ENCODE measurements around the gene ACY1. TPM values are rescaled to one million over a fixed set of nuclear protein-coding genes. Genes with fewer than 3 reads are reported as not detected.
A peak's percentile ranks its signal among the peaks of the same experiment; 100 is the strongest.

ACY1 gene
- polyA plus RNA-seq, 10 donors, result 8.9 to 15.1 (median 13.2) TPM

DNA sequence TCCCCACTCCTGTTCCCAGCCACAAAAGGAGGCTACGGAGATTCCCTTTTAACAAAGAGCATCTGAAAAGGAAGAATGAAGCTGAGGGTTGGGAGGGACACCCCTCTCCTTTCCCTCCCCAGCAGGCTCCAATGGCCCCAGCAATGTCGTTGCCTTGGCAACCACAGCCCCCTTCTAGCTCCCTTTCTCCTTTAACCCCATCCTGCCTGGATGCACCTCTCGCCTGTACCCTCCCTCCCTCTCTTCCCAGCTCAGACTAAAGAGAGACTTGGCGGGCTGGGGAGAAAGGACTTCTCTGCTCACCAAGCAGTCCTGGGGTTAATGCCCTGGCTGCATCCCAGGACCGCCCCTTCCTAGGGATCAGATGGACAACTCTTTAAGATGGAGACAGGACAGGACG is 19.4 kb downstream of the ACY1 start:
- no peak for DNase-seq

GRCh38 chr3:52004163-52004787 is 20.9 kb downstream of the ACY1 start:
- DNase-seq, result peak; percentile 47 to 89 (median 77)

- DNase-seq, result no peak
Observed at GRCh38 chr3:52004906-52005395, 21.6 kb downstream of the ACY1 start.

GRCh38 chr3:52005571-52005986 is 22.2 kb downstream of the ACY1 start:
- DNase-seq, result peak; percentile 53 to 81 (median 56)

GRCh38 chr3:52006017-52006819 is 22.9 kb downstream of the ACY1 start:
- DNase-seq, result no peak

DNA sequence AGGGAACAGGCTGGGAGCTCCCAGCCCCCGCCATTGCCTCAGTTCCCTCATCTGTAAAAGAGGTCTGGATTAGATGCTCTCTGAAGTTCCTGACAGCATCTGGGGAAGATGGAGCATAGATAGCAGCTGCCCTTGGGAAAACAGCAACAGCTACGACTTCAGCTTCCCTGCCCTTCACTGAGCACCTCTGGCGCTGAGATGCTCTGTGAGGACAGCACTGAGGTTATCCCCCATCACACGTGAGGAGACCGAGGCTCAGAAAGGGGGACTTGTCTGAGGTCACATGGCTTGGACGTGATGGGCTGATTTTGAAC is 23.4 kb downstream of the ACY1 start:
- no peak for DNase-seq

GRCh38 chr3:52007291-52007690 is 24.0 kb downstream of the ACY1 start:
- DNase-seq, result no peak

- no peak for DNase-seq
Observed at GRCh38 chr3:52010431-52010830, 27.1 kb downstream of the ACY1 start.

DNA sequence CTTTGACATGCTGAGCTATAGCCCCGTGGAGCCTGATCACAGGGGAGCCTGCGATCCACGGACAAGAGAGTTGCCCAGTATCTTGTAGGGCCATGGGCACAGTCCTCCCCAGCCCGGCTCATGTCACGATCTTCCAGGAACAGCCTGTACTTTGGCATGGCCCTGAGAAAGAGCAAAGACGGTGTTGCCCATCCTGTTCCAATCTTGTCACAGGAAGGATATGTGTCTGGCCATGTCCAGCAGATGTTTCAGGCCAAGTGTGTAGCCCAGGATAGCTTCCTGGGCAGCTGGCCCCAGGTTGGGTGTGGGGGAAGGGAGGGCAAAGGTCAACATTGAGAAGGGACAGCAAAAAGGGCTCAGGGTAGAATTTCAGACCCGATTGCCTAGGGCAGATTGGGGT is 29.4 kb downstream of the ACY1 start:
- no peak for DNase-seq

DNA sequence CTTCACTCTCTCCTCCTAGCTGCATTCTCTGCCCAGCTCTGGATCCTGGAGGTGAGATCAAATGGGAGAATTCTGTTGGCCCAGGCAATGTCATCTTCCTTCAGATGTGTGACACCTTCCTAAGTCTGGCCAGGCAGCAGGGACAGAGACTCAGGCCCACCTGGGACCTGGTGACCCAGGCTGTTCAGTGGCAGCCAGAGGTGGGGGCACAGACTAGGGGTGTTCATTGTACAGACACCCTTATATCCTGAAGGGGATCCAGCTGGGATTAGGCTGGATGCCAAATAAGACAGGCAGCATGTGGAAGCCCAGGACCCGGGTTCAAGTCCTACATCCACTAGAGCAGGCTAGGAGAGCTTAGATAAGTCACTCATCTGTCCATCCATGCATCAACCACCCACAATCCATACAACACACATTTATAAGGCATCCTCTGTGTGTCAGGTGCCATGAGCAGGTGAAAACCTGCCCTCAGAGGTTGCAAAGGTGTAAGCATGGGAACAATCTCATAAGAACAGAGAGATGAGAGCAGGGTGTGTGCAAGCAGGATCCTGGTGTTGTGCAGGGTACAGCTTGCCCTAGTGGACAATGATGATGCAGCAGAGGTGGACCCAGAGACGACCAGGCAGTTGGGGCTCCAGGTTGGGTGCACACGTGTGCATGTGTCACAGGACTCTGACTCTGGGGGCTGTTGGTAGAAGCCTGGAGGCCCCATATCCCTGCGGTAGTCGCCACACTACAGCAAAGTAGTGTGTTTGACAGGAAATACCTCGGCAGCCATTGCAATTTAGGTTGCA is 30.7 kb downstream of the ACY1 start:
- DNase-seq, result no peak

- DNase-seq, result no peak
Observed at GRCh38 chr3:52014613-52015012, 31.3 kb downstream of the ACY1 start.

GRCh38 chr3:52015438-52016228 is 32.3 kb downstream of the ACY1 start:
- DNase-seq, result no peak

DNA sequence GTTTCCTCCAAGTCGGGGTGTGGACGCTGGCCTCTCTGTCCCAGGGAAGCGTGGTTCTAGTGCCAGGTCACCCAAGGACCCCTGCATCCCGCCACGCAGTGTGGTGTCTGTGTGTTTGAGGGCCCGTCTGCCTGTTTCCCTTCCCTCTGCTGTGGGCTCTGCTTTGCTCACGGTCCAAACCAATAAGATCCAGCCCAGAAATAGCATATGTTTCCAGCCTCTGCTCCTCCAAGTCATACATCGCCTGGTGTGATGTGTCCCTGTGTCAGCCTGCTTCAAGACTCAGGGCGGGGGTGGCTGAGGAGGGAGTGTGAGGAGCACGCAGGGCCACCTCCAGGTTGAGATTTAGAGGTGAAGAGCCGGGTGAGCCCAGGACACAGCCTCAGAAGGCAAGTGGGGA is 34.3 kb downstream of the ACY1 start:
- peak in 1 of 3 donors; percentile 69 for DNase-seq

DNA sequence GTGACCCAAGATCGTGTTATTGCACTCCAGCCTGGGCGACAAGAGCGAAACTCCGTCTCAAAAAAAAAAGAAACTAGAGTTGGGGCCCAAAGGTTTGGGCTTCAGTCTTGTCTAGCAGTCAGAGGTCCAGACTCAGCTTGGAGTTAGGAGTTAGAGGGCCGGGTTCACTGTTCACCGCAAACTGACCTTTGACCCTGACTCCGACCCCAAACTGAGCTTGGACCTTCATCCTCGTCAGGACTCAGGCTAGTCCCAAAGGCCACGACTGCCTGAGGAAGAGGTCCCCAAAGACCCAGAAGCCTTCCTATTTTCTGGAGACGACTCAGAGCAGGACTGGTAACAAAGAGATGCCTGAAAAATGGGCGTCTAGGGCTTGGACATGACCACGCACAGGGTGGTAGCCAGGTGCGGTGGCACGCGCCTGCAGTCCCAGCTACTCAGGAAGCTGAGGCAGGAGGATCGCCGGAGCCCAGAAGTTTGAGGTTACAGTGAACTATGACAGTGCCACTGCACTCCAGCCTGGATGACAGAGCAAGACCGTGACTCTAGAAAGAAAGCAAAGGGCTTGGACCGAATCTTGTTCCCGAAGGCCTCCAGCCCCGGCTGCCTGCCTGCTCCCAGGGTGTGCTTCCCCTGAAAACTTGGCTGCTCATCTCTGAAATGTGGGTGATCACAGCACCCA is 35.1 kb downstream of the ACY1 start:
- DNase-seq, result no peak

- DNase-seq, result no peak
Observed at GRCh38 chr3:52019352-52020080, 36.2 kb downstream of the ACY1 start.

- DNase-seq, result no peak
Observed at GRCh38 chr3:52020796-52021195, 37.5 kb downstream of the ACY1 start.

- no peak for DNase-seq
Observed at GRCh38 chr3:52021489-52022268, 38.3 kb downstream of the ACY1 start.

DNA sequence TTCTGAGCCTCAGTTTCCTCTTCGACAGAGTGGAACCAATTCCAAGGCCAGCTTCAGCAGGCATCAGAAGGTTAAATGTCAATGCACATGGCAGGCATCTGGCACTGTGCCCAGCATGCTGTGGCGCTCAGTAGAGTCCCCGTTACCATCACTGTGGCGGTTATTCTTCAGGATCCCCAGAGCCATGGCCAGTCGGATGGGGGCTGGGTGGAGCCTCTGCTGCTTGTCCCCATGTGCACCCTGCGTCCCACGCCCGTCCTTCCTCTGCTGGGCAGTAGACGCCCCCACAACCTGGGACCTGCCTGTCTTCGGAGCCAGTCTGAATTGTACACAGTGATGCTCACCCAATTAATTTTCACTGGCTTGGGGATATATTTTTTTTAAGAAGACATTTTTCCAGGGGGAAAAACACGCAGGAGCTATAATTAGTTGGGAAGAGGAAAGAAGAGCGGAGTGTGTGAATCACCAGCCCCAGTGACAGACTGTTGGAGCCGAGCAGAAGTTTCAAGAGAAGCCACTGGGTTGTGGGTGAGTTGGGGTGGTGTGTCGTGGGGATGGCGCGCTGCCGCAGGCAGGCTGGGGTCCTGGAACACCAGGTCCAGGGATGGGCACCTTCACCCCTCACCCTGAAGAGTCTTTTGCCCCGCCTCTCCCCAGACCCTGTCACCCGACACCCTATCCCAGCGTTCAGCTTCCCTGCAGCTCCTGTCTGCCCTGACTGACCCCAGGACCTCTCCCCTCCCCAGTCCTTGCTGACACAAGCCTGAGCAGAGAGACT is 39.2 kb downstream of the ACY1 start:
- DNase-seq, result no peak
